HepG2 (cell line): Measurements from ENCODE around the gene AMZ2. TPM values are rescaled to one million over a fixed set of nuclear protein-coding genes. Genes with fewer than 3 reads are reported as not detected.
A peak's percentile ranks its signal among the peaks of the same experiment; 100 is the strongest.

ENCODE experiments used
- BCLAF1 ChIP-seq: fragments of 450-650 bp; IDR thresholded peaks from 2 replicates; pipeline ENCODE4 v1.6.1; 2017; ENCODE audit warnings: mild to moderate bottlenecking
- HIC2 ChIP-seq: sonication (generic); formaldehyde crosslinking; IDR thresholded peaks from 2 replicates; pipeline ENCODE4 v1.9.0; 2022; ENCODE audit warnings: low read depth, missing genetic modification reagents
- KDM2A ChIP-seq: sonication (generic); formaldehyde crosslinking; IDR thresholded peaks from 2 replicates; pipeline ENCODE4 v1.4.0; 2020; ENCODE audit warnings: low read depth, missing genetic modification reagents, borderline replicate concordance
- KMT2A ChIP-seq: sonication (generic); formaldehyde crosslinking; IDR thresholded peaks from 2 replicates; pipeline ENCODE4 v1.4.0; 2020; ENCODE audit warnings: missing genetic modification reagents
- MEIS2 ChIP-seq: sonication (generic); formaldehyde crosslinking; IDR thresholded peaks from 2 replicates; pipeline ENCODE4 v1.9.0; 2021; ENCODE audit warnings: mild to moderate bottlenecking, missing genetic modification reagents
- PAXIP1 ChIP-seq: sonication (generic); formaldehyde crosslinking; conservative IDR thresholded peaks from 2 replicates; pipeline ENCODE4 v1.4.0; 2020; ENCODE audit warnings: mild to moderate bottlenecking, missing genetic modification reagents, moderate library complexity
- PCBP2 ChIP-seq: fragments of 200-400 bp; formaldehyde crosslinking; optimal IDR thresholded peaks from 2 replicates; pipeline ENCODE3; 2018; ENCODE audit warnings: low read length, low read depth; ENCODE audit not compliant: poor library complexity, severe bottlenecking
- SAFB2 ChIP-seq: sonication (generic); formaldehyde crosslinking; IDR thresholded peaks from 2 replicates; pipeline ENCODE4 v1.5.1; 2020; ENCODE audit warnings: missing genetic modification reagents, low read depth, mild to moderate bottlenecking, borderline replicate concordance
- ZFP41 ChIP-seq: sonication (generic); formaldehyde crosslinking; IDR thresholded peaks from 2 replicates; pipeline ENCODE4 v1.4.0; 2020; ENCODE audit warnings: mild to moderate bottlenecking, missing genetic modification reagents, borderline replicate concordance
- ZNF205 ChIP-seq: IDR thresholded peaks from 2 replicates; pipeline ENCODE4 v1.6.1; 2018; ENCODE audit warnings: missing biosample characterization, missing genetic modification reagents
- ZNF878 ChIP-seq: sonication (generic); formaldehyde crosslinking; IDR thresholded peaks from 2 replicates; pipeline ENCODE4 v1.8.1; 2023; ENCODE audit warnings: mild to moderate bottlenecking, missing genetic modification reagents, moderate library complexity
- ZSCAN12 ChIP-seq: sonication (generic); formaldehyde crosslinking; IDR thresholded peaks from 2 replicates; pipeline ENCODE4 v1.9.0; 2021; ENCODE audit warnings: mild to moderate bottlenecking, missing genetic modification reagents
- polyA plus RNA-seq, 8 experiments: library from polyadenylated mRNA; depleted of rRNA in 3 of 8; stranded (reverse) in 7 of 8; unstranded in 1 of 8; fragments of >200 nt; fragmentation: Illumina TruSeq in 4 of 8; extraction: Trizol in 4 of 8; gene quantifications; 2 replicates each; pipeline versions ENCODE4 v1.2.1 to v1.2.3, GENCODE V29; 2011 to 2016; ENCODE audit warnings: low read depth in 4 of 8, missing spikeins in 1 of 8, mixed read lengths in 1 of 8; ENCODE audit not compliant: insufficient read depth in 1 of 8
- total RNA-seq, 5 experiments: library from RNA; depleted of rRNA; stranded (reverse); fragments of >200 nt; fragmentation: Illumina TruSeq; extraction: Trizol; gene quantifications; 2 replicates each; pipeline ENCODE4 v1.2.3, GENCODE V29; 2016; ENCODE audit warnings: low read depth in 1 of 5
- TF ChIP-seq, protein P1 (sequence below): sonication (generic); formaldehyde crosslinking; IDR thresholded peaks from 2 replicates; pipeline ENCODE4 v1.4.0; 2020; ENCODE audit warnings: missing genetic modification reagents

AMZ2 gene
- total and polyA plus RNA-seq, 2 of the 13 experiments (the other 11 are each of a cell fraction or from before 2014, with no cell fraction given), result 86.9 to 90.2 TPM

DNA sequence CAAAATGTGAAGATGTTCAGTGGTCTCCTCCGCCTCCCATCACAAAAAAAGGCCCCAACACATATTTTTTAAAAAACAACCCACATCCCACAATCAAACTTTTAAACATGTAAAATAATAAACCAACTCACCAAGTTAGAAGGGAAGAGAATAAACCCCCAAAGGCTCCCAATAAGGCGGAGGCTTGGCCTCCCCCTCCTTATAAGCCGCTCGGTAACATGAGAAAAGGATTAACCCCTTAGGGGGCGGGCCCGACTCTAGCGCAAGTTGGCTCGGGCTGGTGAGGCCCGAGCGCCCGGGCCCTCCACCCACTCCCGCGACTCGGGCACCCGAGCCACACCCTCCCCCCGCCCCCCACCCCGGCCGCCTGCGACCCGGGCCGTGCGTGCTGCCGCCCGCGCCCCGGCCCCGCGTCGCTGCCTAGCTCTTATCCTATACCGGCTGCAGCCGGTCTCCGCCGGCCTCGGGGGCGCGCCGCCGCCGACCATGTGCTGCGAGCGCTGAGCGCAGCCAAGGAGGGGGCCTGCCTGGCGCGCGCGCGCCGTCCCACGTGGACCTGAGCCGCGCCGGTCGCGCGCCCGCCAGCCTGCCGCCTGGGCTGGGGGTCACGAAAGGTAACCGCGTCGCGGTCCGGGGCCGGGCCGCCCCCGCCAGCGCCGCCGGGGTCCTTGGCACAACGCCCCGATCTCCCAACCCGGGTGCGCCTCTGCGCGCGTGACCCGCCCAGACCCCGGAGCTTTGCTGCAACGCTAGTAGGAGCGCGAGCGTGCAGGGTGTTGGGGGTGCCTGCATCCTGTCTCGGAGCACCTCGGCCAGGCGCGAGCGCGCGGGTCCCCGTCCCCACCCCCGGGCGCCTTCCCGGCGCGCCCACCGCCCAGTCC lies 43.4 kb downstream of the AMZ2 start, which contains the start of the genes ARSG and SLC16A6 (continued):
- TF ChIP-seq PAXIP1 (CRISPR knock-in tag) (no peak), KDM2A (no peak; the same call in 1 of the 2 replicates), ZSCAN12 (peak; percentile 91), ZNF878 (CRISPR knock-in tag) (no peak), PCBP2 (no peak), BCLAF1 (no peak), KMT2A (CRISPR knock-in tag) (no peak), ZFP41 (no peak), ZNF205 (no peak), HIC2 (CRISPR knock-in tag) (no peak; the same call in 1 of the 2 replicates), SAFB2 (CRISPR knock-in tag) (no peak), MEIS2 (CRISPR knock-in tag) (peak; percentile 85)
- TF ChIP-seq, protein P1, sequence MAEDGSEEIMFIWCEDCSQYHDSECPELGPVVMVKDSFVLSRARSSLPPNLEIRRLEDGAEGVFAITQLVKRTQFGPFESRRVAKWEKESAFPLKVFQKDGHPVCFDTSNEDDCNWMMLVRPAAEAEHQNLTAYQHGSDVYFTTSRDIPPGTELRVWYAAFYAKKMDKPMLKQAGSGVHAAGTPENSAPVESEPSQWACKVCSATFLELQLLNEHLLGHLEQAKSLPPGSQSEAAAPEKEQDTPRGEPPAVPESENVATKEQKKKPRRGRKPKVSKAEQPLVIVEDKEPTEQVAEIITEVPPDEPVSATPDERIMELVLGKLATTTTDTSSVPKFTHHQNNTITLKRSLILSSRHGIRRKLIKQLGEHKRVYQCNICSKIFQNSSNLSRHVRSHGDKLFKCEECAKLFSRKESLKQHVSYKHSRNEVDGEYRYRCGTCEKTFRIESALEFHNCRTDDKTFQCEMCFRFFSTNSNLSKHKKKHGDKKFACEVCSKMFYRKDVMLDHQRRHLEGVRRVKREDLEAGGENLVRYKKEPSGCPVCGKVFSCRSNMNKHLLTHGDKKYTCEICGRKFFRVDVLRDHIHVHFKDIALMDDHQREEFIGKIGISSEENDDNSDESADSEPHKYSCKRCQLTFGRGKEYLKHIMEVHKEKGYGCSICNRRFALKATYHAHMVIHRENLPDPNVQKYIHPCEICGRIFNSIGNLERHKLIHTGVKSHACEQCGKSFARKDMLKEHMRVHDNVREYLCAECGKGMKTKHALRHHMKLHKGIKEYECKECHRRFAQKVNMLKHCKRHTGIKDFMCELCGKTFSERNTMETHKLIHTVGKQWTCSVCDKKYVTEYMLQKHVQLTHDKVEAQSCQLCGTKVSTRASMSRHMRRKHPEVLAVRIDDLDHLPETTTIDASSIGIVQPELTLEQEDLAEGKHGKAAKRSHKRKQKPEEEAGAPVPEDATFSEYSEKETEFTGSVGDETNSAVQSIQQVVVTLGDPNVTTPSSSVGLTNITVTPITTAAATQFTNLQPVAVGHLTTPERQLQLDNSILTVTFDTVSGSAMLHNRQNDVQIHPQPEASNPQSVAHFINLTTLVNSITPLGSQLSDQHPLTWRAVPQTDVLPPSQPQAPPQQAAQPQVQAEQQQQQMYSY (CRISPR knock-in tag), result 0 out of 2 replicates have a peak, but pooled peaks have one; percentile 29
